Measurements from ENCODE around the gene LTA4H. TPM values are rescaled to one million over a fixed set of nuclear protein-coding genes. Genes with fewer than 3 reads are reported as not detected.

LTA4H gene
- total RNA-seq = 119 and 124 TPM in 2 replicates

DNA sequence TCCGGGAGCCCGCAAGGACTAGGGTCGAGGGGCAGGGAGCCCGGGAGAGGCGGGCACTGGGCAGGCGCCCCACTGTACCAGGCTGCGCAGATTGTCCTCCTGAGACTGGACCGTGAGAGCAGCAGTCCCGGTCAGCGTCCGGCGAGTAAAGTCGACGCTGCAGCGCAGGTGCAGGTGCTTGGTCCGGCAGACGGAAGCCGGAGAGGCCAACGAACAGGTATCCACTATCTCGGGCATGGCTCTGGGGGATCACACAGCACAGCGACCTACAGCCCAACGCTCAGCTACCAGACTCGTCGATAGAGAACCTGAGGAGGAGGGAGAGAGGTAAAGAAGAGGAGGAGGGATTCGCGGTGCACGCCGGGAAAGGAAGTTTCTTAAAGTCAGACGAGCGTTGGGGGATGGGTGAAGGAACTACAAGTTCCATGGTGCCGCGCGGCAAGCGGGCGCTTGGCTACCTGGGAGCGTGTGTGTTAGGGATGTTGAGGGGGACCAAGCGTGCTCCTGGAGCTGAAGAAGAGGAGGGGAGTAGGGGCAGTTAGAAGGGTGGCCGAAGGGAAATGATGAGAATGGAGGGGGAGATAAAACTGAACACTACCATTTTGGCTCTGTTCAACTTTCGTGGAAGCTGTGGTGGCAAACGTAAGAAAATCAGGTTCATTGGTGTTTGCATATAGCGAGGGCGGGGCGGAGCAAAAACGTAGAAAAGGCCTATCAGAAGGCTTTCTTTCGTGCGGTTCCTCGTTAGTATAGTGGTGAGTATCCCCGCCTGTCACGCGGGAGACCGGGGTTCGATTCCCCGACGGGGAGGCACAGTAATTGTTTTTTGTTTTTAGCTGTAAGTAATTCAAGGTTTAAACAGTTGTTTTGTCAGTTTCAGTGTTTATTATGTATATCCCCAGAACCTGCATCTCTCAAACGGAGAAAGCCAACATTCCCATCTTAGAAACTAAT lies at the start of gene LTA4H:
TSS of gene LTA4H (minus strand) at position 305 of the 954 bp plus-strand sequence. CDS start at position 237, 68 bp downstream.
- CTCF ChIA-PET = interaction anchor here (0.5 to 1.3 kb wide), 3 partner anchors 19 to 180 kb away, joined by 3 to 6 read pairs (median 3); no protein-coding TSS in a partner anchor
- Mint-ChIP-seq H3K9me3 (no peaks in the 10 kb centered on the region), H3K36me3 (ENCODE audit: low read depth) (no peaks in the 10 kb centered on the region), H3K27me3 (no peaks in the 10 kb centered on the region), H3K4me1 (peaks cover 26% of the 10 kb centered on the region), H3K4me3 (no peak within 1 kb of the TSS), H3K27ac (no peak within 1 kb of the TSS)
- POLR2A ChIA-PET = interaction anchor here (0.5 to 2.1 kb wide), 16 partner anchors 9 to 818 kb away, joined by 3 to 19 read pairs (median 4); partner anchors contain the start of genes CCDC38, CDK17, ELK3 and FGD6
- ATAC-seq (ENCODE audit: low read depth) (peak; percentile 86), DNase-seq (peak; percentile 88)
- intact Hi-C loops (cut with micrococcal nuclease) = loop anchor here (1.0 to 5.0 kb wide), 9 partner anchors 9 to 872 kb away; partner anchors contain the start of genes AMDHD1, CDK17, METAP2 and NEDD1
- TF ChIP-seq, protein P1, sequence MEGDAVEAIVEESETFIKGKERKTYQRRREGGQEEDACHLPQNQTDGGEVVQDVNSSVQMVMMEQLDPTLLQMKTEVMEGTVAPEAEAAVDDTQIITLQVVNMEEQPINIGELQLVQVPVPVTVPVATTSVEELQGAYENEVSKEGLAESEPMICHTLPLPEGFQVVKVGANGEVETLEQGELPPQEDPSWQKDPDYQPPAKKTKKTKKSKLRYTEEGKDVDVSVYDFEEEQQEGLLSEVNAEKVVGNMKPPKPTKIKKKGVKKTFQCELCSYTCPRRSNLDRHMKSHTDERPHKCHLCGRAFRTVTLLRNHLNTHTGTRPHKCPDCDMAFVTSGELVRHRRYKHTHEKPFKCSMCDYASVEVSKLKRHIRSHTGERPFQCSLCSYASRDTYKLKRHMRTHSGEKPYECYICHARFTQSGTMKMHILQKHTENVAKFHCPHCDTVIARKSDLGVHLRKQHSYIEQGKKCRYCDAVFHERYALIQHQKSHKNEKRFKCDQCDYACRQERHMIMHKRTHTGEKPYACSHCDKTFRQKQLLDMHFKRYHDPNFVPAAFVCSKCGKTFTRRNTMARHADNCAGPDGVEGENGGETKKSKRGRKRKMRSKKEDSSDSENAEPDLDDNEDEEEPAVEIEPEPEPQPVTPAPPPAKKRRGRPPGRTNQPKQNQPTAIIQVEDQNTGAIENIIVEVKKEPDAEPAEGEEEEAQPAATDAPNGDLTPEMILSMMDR (IDR thresholded peaks at IDR 0.05) = no peak

DNA sequence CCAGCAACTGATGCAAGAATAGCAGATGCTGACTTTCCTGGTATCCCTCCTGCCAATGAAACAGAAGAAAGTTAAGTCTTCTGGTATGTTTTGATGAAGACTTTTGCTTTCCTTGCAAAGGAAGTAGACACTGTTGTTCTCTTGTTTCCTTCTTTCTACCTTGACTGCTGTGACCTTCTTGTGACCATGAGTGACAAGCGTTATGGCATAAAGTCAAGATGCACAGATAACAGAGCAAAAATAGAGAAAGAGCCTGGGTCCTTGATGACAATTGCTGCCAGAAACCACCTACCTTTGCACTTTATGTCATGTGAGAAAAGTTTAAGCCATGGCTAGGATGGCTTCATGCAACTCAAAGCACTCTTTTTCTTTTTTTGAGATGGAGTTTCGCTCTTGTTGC lies 49.2 kb upstream of the LTA4H start:
- H3K4me3 Mint-ChIP-seq = no peak overlapping the region
- no peaks in the 10 kb centered on the region for H3K4me1 Mint-ChIP-seq
- H3K27me3 Mint-ChIP-seq = no peaks in the 10 kb centered on the region
- ATAC-seq (ENCODE audit: low read depth) (no peak), DNase-seq (no peak)
- H3K27ac Mint-ChIP-seq = no peak overlapping the region
- peaks cover 7% of the 10 kb centered on the region for H3K9me3 Mint-ChIP-seq
- H3K36me3 Mint-ChIP-seq (ENCODE audit: low read depth) = peaks cover 5% of the 10 kb centered on the region
- TF ChIP-seq, protein P1 (IDR thresholded peaks at IDR 0.05) = no peak
- POLR2A ChIA-PET = no interaction called here
- CTCF ChIA-PET = no interaction called here
- intact Hi-C loops (cut with micrococcal nuclease) = no loop called here

DNA sequence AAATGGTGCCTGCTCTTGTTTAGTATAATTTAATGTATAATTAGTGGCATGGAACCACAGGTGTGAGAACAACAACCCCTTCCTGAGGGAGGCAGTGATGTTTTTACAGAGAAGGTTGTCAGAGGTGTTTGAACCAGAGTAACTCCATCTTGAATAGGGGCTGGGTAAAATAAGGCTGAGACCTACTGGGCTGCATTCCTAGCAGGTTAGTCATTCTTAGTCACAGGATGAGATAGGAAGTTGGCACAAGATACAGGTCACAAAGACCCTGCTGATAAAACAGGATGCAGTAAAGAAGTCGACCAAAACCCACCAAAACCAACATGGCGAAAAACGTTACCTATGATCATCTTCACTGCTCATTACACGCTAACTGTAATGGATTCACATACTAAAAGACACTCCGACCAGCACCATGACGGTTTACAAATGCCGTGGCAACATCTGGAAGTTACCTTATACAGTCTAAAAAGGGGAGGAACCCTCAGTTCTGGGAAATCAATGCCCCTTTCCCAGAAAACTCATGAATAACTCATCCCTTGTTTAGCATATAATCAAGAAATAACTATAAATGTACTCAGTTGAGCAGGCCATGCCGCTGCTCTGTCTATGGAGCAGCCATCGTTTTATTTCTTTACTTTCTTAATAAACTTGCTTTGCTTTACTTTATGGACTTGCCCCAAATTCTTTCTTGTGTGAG lies 47.8 kb upstream of the LTA4H start:
- intact Hi-C loops (cut with micrococcal nuclease) = no loop called here
- POLR2A ChIA-PET = no interaction called here
- H3K27me3 Mint-ChIP-seq = peaks cover under 1% of the 10 kb centered on the region
- TF ChIP-seq, protein P1 (IDR thresholded peaks at IDR 0.05) = no peak
- H3K4me1 Mint-ChIP-seq = no peaks in the 10 kb centered on the region
- no peak for DNase-seq
- ATAC-seq (ENCODE audit: low read depth) = no peak
- H3K27ac Mint-ChIP-seq = no peak overlapping the region
- peaks cover 3% of the 10 kb centered on the region for H3K36me3 Mint-ChIP-seq (ENCODE audit: low read depth)
- peaks cover 5% of the 10 kb centered on the region for H3K9me3 Mint-ChIP-seq
- H3K4me3 Mint-ChIP-seq = no peak overlapping the region
- CTCF ChIA-PET = no interaction called here

DNA sequence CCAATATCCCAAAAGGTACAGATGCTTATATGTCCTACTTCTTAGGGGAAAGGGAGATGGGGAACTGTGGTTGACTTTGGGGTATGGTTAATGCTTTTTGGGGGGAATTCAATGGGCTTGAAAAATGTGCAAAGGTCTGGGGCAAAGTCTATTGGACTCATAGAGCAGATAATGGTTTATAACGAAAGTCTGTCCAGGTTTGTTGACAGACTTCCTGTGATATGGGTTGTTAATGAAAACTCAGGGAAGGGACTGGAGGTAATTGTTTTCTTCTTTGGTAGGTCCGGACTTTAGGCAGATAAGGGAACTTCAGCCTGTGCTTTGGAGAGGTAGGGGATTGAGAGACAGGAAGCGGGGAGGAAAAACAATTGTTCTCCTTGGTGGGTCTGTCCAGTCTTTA lies 46.2 kb upstream of the LTA4H start:
- H3K27me3 Mint-ChIP-seq = peaks cover 1% of the 10 kb centered on the region
- ChIA-PET CTCF (no interaction called here), POLR2A (no interaction called here)
- H3K36me3 Mint-ChIP-seq (ENCODE audit: low read depth) = peaks cover 3% of the 10 kb centered on the region
- ATAC-seq (ENCODE audit: low read depth) (no peak), DNase-seq (no peak)
- H3K4me3 Mint-ChIP-seq = no peak overlapping the region
- H3K9me3 Mint-ChIP-seq = peaks cover 5% of the 10 kb centered on the region
- TF ChIP-seq, protein P1 (IDR thresholded peaks at IDR 0.05) = no peak
- intact Hi-C loops (cut with micrococcal nuclease) = no loop called here
- H3K27ac Mint-ChIP-seq = no peak overlapping the region
- no peaks in the 10 kb centered on the region for H3K4me1 Mint-ChIP-seq

All from activated B cell treated with CpG ODN at 0.5 μM for 24 hours (primary cell).